Sigmoid colon (tissue), 7 donors: ENCODE data around the gene CSTF3. TPM values are rescaled to one million over a fixed set of nuclear protein-coding genes. Genes with fewer than 3 reads are reported as not detected.
"Not testable (repeated sequence)": the region's sequence is repeated elsewhere in the genome, so short reads cannot be mapped to it uniquely, and the experiment has no call there.

Experiments used
- DNase-seq: peaks from one replicate; pipeline ENCODE4 v3.0.0-alpha.2; 2019
- H3K27ac ChIP-seq, 4 donors: fragments of 200-600 bp; sonication (generic); one replicate each; pipeline ENCODE4 v1.5.1; 2016 to 2019; ENCODE audit warnings: mild to moderate bottlenecking in 1 of 4
- H3K27me3 ChIP-seq, 3 donors: fragments of 200-600 bp; sonication (generic); one replicate each; pipeline ENCODE4 v1.5.1; 2019; ENCODE audit warnings: mild to moderate bottlenecking in 1 of 3
- H3K36me3 ChIP-seq, 4 donors: fragments of 200-600 bp; sonication (generic); one replicate each; pipeline ENCODE4 v1.5.1; 2016 to 2019
- H3K4me1 ChIP-seq, 4 donors: fragments of 200-600 bp; sonication (generic); one replicate each; pipeline ENCODE4 v1.5.1; 2017 to 2019
- H3K4me3 ChIP-seq, 4 donors: fragments of 200-600 bp; sonication (generic); one replicate each; pipeline ENCODE4 v1.5.1; 2017 to 2019; ENCODE audit warnings: mild to moderate bottlenecking in 2 of 4, moderate library complexity in 1 of 4
- H3K9me3 ChIP-seq, 4 donors: fragments of 200-600 bp in 3 of 4; sonication (generic) in 3 of 4; one replicate each; pipeline versions ENCODE4 v1.5.1 to v1.6.1; 2013 to 2019
- EP300 ChIP-seq, 4 donors: sonication (generic); formaldehyde crosslinking; IDR thresholded peaks; one replicate each; pipeline ENCODE4 v1.6.1; 2017; ENCODE audit warnings: antibody characterized with exemption in 4 of 4
- POLR2A ChIP-seq, 2 donors: fragments of 450-650 bp; IDR thresholded peaks; one replicate each; pipeline ENCODE4 v1.6.1; 2016; ENCODE audit warnings: antibody characterized with exemption in 2 of 2, mild to moderate bottlenecking in 2 of 2, moderate library complexity in 2 of 2
- POLR2AphosphoS5 ChIP-seq, 4 donors: sonication (generic); formaldehyde crosslinking; IDR thresholded peaks; one replicate each; pipeline ENCODE4 v1.6.1; 2017; ENCODE audit warnings: antibody characterized with exemption in 4 of 4
- WGBS, 2 donors: extraction: QIAGEN DNeasy Blood & Tissue Kit; methylation state at CpG; one replicate each; pipeline ENCODE4 v1.1.7; 2013; 5-methylcytosine and 5-hydroxymethylcytosine counted together
- intact Hi-C: fragments of 100-400 bp; cut with DNase I; formaldehyde crosslinking; loops from one replicate; pipeline ENCODE4 v1.15.1; 2023
- polyA plus RNA-seq, 3 donors: library from polyadenylated mRNA; stranded (reverse); fragments of 200-250 nt; gene quantifications; one replicate each; pipeline ENCODE4 v1.2.3, GENCODE V29; 2013
- total RNA-seq, 4 donors: library from RNA; depleted of rRNA; stranded (reverse); fragments of >200 nt; gene quantifications; one replicate each; pipeline ENCODE4 v1.1.0, GENCODE V29; 2016
- TF ChIP-seq, protein P1 (sequence below), 4 experiments: fragments of 450-650 bp in 3 of 4; fragments of 200-600 bp in 1 of 4; IDR thresholded peaks; one replicate each; pipeline ENCODE4 v1.5.1; 2016 to 2019; ENCODE audit warnings: antibody characterized with exemption in 4 of 4, mild to moderate bottlenecking in 3 of 4, moderate library complexity in 2 of 4
- donor health status: healthy with polysubstance abuse.
- donor health status: Bipolar disorder and iron deficiency.
- donor health status: healthy.

Gene CSTF3
- total and polyA plus RNA-seq, 7 donors, result 9.9 to 20.8 (median 11.6) TPM

DNA sequence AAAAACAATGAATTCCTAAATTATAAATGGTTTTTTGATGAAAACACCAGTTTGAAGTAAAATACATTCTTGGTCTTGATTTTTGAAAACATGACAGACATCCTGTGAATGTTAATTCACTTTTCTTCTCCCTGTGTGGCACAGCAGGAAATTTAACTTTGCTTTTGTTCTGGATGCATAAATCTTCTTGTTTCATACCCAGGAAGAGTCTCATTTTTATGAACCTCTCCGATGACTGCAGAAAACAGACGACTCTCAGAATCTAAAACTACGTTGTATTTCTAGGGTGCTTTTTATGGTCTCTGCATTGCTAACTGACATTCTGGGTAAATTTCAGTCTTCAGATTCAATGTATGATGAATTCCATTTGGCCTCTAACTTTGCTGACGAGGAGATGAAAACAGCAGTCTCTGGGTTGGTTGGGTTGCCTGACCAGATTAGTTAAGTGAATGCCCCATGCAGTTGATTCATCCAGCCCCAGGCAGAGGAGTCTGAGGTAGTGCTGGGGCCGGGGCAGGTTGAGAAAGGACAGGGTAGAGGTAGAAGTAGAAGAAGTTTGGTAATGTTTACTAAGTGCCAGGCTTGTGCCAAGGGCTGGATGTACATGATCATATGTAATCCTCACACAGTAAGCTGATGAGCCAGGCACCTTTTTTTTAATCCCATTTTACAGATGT is 101.8 kb downstream of the CSTF3 start:
- intact Hi-C loops, result loop anchor here (5.0 to 10.0 kb wide), 2 partner anchors 167 to 475 kb away; partner anchors contain the start of genes EIF3M and QSER1
- Histone ChIP-seq H3K4me3 (no peak overlapping the region), H3K27ac (peak overlapping the region in 3 of 4 donors; percentile 81 to 87 (median 82)), H3K4me1 (peaks cover 0 to 58% (median 41%) of the 10 kb centered on the region in 4 donors), H3K9me3 (no peaks in the 10 kb centered on the region), H3K27me3 (no peaks in the 10 kb centered on the region), H3K36me3 (peaks cover 0 to 58% (median 16%) of the 10 kb centered on the region in 4 donors)
- TF ChIP-seq POLR2AphosphoS5 (IDR thresholded peaks at IDR 0.05), result no peak
- TF ChIP-seq EP300 (IDR thresholded peaks at IDR 0.05), result no peak
- TF ChIP-seq, protein P1, sequence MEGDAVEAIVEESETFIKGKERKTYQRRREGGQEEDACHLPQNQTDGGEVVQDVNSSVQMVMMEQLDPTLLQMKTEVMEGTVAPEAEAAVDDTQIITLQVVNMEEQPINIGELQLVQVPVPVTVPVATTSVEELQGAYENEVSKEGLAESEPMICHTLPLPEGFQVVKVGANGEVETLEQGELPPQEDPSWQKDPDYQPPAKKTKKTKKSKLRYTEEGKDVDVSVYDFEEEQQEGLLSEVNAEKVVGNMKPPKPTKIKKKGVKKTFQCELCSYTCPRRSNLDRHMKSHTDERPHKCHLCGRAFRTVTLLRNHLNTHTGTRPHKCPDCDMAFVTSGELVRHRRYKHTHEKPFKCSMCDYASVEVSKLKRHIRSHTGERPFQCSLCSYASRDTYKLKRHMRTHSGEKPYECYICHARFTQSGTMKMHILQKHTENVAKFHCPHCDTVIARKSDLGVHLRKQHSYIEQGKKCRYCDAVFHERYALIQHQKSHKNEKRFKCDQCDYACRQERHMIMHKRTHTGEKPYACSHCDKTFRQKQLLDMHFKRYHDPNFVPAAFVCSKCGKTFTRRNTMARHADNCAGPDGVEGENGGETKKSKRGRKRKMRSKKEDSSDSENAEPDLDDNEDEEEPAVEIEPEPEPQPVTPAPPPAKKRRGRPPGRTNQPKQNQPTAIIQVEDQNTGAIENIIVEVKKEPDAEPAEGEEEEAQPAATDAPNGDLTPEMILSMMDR (IDR thresholded peaks at IDR 0.05), result no peak
- no peak for TF ChIP-seq POLR2A (IDR thresholded peaks at IDR 0.05)
- 84 to 92% methylated on average over 5 of the region's 5 CpGs for WGBS, 2 donors
- no peak for DNase-seq

DNA sequence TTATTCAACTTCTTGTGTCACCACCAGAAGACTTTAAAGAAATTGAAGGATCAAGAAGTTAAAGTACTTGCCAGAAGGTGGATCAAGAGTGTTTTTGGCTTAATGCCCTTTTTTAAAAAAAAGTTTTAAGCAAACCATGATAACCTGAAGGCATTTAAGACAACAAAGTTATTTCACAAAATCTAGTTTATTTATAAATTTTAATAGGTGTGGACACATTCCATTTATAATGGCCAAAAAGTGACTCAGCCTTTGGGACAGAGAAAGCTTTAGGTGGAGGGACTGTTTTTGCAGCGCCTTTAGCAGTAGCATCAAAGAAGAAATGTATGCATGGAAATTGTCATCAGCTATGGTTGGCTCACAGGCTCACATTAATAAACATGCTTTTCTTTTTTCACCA is 104.0 kb downstream of the CSTF3 start:
- 94 to 97% methylated on average over 1 of the region's 1 CpG for WGBS, 2 donors
- no peaks in the 10 kb centered on the region for H3K9me3 ChIP-seq
- intact Hi-C loops, result no loop called here
- H3K4me3 ChIP-seq, result no peak overlapping the region
- H3K27me3 ChIP-seq, result no peaks in the 10 kb centered on the region
- peaks cover 0 to 36% (median 19%) of the 10 kb centered on the region in 4 donors for H3K4me1 ChIP-seq
- DNase-seq, result no peak
- H3K36me3 ChIP-seq, result peaks cover 0 to 59% (median 16%) of the 10 kb centered on the region in 4 donors
- H3K27ac ChIP-seq, result no peak overlapping the region
- TF ChIP-seq POLR2AphosphoS5 (IDR thresholded peaks at IDR 0.05) (no peak), EP300 (IDR thresholded peaks at IDR 0.05) (no peak)

DNA sequence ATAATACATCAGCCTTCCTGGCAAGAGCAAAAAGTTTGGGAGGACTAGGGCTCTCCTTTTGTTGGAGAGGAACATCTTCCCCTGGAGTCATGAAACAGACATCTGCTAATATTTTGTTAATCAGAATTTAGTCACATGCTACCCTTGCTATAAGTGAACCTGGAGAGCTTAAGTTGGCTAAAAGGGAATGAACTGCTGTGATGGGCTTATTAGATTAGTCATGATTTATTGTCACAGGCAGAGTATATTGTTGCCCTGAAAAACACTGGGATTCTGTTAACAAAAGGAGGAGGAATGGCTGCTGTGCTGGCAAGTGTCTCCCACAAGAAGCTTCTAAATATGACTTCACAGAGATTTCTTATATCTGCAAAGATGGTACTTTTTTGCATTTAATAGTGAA is 105.9 kb downstream of the CSTF3 start:
- no peak overlapping the region for H3K4me3 ChIP-seq
- H3K27me3 ChIP-seq, result no peaks in the 10 kb centered on the region
- H3K27ac ChIP-seq, result no peak overlapping the region
- H3K36me3 ChIP-seq, result peaks cover 0 to 52% (median 16%) of the 10 kb centered on the region in 4 donors
- DNase-seq, result no peak
- intact Hi-C loops, result no loop called here
- peaks cover 0 to 17% (median 4%) of the 10 kb centered on the region in 4 donors for H3K4me1 ChIP-seq
- H3K9me3 ChIP-seq, result no peaks in the 10 kb centered on the region
- TF ChIP-seq EP300 (IDR thresholded peaks at IDR 0.05) (no peak), POLR2AphosphoS5 (IDR thresholded peaks at IDR 0.05) (no peak), POLR2A (IDR thresholded peaks at IDR 0.05) (no peak)
- TF ChIP-seq, protein P1 (IDR thresholded peaks at IDR 0.05), result no peak

DNA sequence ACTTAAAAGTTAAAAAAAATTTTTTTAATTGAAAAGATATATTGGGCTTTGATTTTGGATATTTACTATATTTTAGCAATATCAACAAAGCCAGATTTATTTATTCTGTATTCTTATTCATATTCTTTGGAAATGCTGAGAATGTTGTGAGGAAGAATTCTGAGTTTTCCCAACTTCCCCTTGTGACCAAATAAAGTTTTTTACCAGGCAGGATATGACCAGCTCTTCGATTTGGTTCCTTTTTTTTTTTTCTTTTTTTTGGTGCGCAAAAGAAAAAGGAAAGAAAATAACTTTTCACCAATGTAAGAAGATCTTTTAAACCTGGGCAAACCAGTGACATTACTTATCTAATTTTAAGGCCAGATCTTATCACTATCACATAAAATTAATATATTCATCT is 109.0 kb downstream of the CSTF3 start:
- intact Hi-C loops, result no loop called here
- 63 to 80% methylated on average over 2 of the region's 2 CpGs for WGBS, 2 donors
- H3K9me3 ChIP-seq, result no peaks in the 10 kb centered on the region
- H3K36me3 ChIP-seq, result peaks cover 0 to 25% (median 2%) of the 10 kb centered on the region in 4 donors
- peaks cover 0 to 1% (median 0%) of the 10 kb centered on the region in 4 donors for H3K4me1 ChIP-seq
- TF ChIP-seq POLR2A (IDR thresholded peaks at IDR 0.05), result no peak
- TF ChIP-seq, protein P1 (IDR thresholded peaks at IDR 0.05), result no peak
- TF ChIP-seq EP300 (IDR thresholded peaks at IDR 0.05), result no peak
- TF ChIP-seq POLR2AphosphoS5 (IDR thresholded peaks at IDR 0.05), result no peak
- DNase-seq, result no peak
- no peak overlapping the region for H3K4me3 ChIP-seq
- H3K27me3 ChIP-seq, result no peaks in the 10 kb centered on the region
- H3K27ac ChIP-seq, result no peak overlapping the region

DNA sequence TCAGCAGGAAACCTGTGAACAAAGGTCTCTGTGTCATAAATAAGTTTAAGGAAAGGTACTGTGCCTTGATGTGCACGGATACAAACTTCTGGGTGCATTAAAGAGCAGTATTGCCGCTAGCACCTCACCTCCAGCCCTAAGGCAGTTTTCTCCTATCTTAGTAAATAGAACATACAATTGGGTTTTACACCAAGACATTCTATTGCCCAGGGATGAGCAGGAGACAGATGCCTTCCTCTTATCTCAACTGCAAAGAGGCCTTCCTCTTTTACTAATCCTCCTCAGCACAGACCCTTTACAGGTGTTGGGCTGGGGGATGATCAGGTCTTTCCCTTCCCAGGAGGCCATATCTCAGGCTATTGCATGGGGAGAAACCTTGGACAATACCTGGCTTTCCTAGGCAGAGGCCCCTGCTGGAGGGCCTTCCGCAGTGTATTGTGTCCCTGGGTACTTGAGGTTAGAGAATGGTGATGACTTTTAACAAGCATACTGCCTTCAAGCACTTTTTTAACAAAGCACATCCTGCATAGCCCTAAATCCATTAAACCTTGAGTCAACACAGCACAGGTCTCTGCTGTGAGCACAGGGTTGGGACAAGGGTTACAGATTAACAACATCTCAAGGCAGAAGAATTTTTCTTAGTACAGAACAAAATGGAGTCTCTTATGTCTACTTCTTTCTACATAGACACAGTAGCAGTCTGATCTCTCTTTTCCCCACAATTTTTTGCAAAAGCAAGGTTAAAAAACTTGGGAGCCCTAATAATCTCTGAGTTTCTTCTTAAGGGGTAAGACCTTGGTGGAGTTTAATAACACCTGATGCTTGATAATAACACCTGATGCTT is 111.5 kb downstream of the CSTF3 start:
- peaks cover 0 to 10% (median 0%) of the 10 kb centered on the region in 4 donors for H3K4me1 ChIP-seq
- intact Hi-C loops, H3K27ac ChIP-seq, H3K4me3 ChIP-seq, H3K9me3 ChIP-seq, DNase-seq, H3K27me3 ChIP-seq: not testable (repeated sequence)
- 29 to 70% methylated on average over 3 of the region's 3 CpGs for WGBS, 2 donors
- H3K36me3 ChIP-seq, result peaks cover 0 to 30% (median 4%) of the 10 kb centered on the region in 4 donors

DNA sequence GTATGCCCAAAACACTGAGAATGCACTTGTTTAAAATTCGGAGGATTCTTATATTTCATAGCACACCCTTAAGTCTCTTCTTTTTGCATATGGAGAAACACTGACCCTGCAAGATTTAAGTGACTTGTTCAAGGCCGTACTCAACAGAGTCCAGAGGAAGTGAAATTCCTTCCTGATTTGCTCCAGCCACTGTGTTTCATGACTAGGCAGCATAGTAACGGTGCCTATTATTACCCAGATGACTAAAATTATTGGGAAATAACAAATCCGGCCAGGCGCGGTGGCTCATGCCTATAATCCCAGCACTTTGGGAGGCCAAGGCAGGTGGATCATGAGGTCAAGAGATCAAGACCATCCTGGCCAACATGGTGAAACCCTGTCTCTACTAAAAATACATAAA is 112.6 kb downstream of the CSTF3 start:
- H3K27ac ChIP-seq, H3K4me3 ChIP-seq, H3K27me3 ChIP-seq, H3K9me3 ChIP-seq, intact Hi-C loops, DNase-seq: not testable (repeated sequence)
- H3K36me3 ChIP-seq, result peaks cover 0 to 37% (median 8%) of the 10 kb centered on the region in 4 donors
- 87 to 90% methylated on average over 6 of the region's 6 CpGs for WGBS, 2 donors
- peaks cover 0 to 13% (median 3%) of the 10 kb centered on the region in 4 donors for H3K4me1 ChIP-seq
